GM12873 (cell line): ENCODE data around the gene KAZN.

ENCODE experiments used
- TF ChIP-seq, protein P1 (sequence below): IDR thresholded peaks from 2 replicates; pipeline ENCODE4 v1.5.1; 2012; ENCODE audit warnings: low read depth, mild to moderate bottlenecking, moderate library complexity, low read length, control low read depth; ENCODE audit not compliant: insufficient read depth; ENCODE audit errors: missing control alignments

Gene KAZN

DNA sequence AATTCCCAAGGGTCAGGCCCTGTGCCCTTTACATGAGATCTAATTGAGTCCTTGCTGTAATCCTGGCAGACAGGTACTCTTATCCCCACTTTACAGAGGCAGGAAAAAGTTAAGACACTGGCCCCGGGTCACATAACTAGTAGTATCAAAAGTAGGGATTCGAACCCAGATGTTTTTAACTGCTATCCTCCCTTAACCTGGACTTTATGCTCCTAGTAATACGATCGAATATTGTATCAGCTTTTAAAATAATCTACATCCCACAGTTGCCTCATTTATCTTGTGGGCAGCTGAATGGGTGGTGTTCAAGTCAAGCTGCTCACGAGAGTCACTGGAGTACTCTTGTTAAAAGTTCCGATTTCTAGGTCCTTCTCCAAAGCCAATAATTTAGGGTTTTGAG is 529.6 kb downstream of the KAZN start:
- TF ChIP-seq, protein P1, sequence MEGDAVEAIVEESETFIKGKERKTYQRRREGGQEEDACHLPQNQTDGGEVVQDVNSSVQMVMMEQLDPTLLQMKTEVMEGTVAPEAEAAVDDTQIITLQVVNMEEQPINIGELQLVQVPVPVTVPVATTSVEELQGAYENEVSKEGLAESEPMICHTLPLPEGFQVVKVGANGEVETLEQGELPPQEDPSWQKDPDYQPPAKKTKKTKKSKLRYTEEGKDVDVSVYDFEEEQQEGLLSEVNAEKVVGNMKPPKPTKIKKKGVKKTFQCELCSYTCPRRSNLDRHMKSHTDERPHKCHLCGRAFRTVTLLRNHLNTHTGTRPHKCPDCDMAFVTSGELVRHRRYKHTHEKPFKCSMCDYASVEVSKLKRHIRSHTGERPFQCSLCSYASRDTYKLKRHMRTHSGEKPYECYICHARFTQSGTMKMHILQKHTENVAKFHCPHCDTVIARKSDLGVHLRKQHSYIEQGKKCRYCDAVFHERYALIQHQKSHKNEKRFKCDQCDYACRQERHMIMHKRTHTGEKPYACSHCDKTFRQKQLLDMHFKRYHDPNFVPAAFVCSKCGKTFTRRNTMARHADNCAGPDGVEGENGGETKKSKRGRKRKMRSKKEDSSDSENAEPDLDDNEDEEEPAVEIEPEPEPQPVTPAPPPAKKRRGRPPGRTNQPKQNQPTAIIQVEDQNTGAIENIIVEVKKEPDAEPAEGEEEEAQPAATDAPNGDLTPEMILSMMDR = no peak

DNA sequence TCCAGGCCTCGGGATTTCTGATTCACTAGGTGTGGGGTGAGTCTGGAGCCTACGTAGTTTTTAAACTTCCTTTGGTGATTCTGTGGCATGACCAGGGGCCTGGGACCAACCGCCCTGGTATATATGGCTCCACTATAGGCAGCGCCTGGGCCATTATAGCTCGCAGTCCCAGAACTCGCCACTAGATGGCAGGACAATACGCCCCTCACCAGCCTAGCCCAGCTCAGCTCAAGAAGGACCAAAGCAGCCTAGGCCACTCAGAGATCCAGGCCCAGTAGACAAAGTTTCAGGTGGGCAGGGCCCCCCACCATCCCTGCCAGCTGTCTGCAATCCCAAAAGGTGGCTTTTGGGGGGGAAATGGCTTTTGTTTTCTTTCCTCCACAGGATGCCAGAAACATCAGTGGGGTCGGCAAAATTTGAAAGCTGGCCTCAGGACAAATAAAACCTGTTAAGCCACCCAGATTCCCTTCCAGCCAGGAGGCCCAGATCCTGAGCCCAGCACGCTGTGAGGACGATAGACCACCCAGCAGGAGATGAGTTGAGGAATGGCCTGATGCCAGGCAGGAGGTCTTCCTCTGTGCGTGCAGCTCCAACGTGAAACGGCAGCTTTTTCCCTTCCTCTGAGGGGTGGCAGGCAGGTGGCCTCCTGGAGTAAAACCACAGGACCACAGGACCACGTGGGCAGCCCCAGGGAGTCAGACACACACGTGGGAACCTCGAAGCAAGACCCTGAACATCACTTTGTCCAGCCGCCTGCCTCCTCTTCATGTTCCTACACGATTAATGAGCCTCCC is 530.2 kb downstream of the KAZN start:
- TF ChIP-seq, protein P1 = peak; percentile 94

DNA sequence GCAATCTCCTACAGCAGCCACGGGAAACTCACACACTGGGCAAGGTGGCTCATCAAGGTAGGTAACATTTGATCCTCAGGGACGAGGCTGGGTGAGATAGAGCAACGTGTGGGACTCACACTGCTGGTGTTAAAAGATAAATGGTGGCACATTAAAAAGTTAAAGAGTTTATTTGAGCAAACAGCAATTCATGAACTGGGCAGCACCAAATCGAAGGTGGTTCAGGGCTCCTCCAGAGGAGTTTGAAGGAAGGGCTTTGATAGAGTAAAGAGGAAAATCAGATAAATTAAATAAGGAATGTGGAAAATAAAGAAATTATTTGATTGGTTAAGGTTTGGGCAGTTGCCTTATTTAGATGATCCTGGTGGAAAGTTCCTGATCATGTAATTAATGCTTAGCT is 531.5 kb downstream of the KAZN start:
- TF ChIP-seq, protein P1 = no peak

DNA sequence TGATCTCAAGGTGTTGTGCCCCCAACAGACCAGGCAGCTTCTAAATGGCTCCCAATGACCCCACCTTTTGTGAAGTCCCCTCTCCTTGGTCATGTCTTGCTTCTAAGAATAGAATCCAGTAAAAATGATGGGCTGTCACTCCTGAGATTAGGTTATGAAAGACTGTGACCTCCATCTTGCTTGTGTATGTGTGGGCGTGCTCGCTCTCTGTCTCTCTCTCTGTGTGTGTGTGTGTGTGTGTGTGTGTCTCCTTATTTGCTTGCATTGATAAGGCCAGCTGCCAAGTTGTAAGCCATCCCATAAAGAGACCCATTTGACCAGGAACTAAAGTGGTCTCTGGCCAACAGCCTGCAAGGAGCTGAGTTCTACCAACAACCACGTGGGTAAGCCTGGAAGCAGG is 532.1 kb downstream of the KAZN start:
- TF ChIP-seq, protein P1 = no peak

DNA sequence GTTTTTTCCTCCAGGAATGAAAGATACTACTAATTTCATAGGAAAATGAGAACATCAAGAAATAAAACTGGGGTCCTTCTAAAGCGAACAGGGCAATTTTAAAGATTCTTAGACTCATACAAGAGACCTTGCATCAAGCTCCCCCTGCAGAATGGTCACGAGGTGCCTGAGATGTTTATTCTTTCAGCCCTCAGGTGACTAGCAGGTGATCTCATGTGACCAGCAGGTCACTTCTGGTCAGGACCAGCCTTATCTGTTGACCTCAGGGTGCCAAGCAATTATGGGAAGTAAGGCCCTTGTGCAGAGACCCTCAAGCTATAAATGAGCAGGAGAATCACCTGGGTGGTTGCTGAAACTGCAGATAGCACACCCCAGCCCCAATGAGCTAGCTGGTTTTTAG is 534.5 kb downstream of the KAZN start:
- TF ChIP-seq, protein P1 = no peak

DNA sequence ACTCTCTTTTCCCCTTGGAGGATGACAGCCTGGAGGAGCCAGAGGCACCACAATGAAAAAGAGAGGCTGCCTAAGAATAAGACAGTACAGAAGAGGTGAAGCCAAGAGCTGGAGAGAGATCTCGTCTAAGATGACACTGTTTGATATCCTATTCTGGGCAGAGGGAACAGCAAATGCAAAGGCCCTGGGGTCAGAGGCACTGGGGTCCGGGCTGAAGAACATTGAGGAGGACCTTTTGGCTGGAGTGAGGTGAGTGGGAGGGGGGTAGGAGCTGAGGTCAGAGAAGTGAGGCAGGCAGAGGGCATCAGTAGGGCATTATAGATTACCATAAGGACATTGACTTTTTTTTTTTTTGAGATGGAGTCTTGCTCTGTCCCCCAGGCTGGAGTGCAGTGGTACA is 535.8 kb downstream of the KAZN start:
- TF ChIP-seq, protein P1 = no peak

DNA sequence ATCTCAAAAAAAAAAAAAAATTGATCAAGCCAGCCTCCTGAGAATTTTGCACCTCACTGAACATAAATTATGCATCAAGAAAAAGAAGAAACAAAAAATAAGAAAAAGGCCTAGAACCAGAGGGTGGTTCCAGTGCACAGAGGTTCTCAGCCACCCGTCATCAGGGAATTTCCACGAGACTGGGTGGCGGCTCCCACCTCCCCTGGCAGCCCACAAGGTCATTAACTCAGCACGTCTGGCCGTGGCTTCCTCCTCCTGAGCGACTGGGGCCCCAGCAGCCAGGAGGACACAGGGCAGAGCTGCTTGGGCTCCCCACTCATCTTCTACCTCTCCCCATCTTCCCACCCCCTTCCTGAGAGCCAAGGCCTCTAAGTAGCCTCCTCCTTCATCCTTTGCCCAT is 539.3 kb downstream of the KAZN start:
- TF ChIP-seq, protein P1 = no peak
